HL-60/S4 (cell line): ENCODE measurements around the gene TMEM11.

Experiments
- in situ Hi-C: fragments of 300-500 bp; cut with MboI; formaldehyde crosslinking; loops from 2 replicates; pipeline ENCODE4 v1.14.3; 2022; ENCODE audit warnings: low sequenced_read_pairs

The TMEM11 gene

DNA sequence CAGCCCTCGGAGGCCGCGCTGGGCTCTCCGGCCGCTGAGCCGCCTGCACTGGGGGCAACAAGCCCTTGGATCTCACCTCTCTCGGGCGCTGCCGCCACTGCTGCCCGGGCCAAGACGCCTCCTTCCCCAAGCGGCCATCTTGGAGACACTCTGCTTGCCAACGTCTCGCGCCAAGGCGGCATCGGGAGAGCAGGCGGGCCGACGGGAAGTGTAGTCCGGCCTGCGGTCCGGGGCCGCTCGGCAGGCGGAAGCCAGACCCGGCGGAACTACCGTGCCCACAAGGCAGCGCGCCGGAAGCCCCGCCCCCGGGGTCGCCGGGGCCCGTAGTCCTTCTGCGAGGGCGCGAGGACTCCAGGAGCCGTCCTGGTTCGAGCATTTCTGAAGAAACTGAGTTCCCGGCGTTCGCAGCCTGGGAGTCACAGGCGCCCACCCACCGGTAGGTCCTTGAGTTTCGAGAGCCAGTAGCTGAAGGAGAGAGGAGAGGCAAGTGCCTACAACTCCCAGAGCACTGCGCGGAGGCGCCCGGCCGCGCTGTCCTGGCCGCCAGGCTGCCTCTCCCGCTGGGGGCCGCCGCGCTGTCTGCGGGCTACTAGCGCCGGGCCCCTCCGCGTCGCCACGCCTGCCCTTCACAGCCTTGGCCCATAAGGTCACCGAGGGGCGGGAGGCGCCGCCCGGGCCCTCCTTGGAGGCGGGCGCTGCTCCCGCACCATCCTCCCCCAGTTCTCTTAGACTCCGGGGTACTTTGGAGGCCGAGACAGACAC lies at the start of gene TMEM11:
Gene TMEM11 (minus strand): TSS at position 147 of the 762 bp plus-strand sequence. CDS start 9 bp downstream, at position 138.
- in situ Hi-C loops, result no loop called here

GRCh38 chr17:21263376-21263775 lies 49.4 kb upstream of the TMEM11 start:
- in situ Hi-C loops, result no loop called here

GRCh38 chr17:21262259-21262993 lies 48.5 kb upstream of the TMEM11 start:
- in situ Hi-C loops, result no loop called here

DNA sequence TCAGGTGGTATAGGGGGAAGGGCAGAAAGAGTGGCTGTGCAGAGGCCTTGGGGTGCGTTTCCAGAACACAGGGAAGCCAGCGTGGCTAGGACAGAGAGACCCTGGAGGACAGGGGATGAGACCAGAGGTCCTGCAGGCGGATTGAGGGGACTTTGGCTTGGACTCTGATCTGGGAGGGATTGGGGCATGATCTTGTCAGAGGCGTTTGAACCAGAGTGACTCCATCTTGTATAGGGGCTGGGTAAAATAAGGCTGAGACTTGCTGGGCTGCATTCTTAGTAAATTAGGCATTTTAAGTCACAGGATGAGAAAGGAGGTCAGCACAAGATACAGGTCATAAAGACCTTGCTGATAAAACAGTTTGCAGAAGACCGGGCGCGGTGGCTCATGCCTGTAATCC lies 44.6 kb upstream of the TMEM11 start:
- in situ Hi-C loops, result no loop called here

- in situ Hi-C loops, result no loop called here
These were observed 39.9 kb upstream of the TMEM11 start for GRCh38 chr17:21253646-21254441.

GRCh38 chr17:21252796-21253645 lies 39.1 kb upstream of the TMEM11 start, which contains the start of gene NATD1:
Gene NATD1, minus strand, starts transcription at chr17:21253410. Its CDS starts 146 bp downstream, at chr17:21253264.
- in situ Hi-C loops, result no loop called here

DNA sequence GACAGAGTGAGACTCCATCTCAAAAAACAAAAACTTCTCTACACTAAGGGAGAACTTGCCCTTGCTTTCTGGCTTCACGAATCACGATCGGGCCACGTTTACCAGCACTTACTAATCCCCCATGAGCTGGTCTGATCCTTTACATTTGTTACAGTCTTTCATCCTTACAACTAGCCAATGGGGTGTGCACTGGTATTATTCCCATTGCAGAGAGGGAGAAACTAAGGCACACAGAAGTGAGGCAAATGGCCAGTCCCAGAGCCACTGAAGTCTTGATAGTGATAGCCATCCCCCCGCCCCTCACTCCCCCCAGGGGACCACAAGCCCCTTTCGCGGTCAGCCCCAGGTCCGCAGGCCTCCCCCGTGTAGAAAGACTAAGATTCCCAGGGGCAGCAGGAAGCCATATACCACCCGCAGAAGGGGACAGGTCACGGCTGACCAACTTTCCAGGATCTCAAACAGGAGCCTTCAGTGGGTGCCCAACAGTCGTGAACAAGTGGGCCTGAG lies 38.4 kb upstream of the TMEM11 start:
- in situ Hi-C loops, result no loop called here

DNA sequence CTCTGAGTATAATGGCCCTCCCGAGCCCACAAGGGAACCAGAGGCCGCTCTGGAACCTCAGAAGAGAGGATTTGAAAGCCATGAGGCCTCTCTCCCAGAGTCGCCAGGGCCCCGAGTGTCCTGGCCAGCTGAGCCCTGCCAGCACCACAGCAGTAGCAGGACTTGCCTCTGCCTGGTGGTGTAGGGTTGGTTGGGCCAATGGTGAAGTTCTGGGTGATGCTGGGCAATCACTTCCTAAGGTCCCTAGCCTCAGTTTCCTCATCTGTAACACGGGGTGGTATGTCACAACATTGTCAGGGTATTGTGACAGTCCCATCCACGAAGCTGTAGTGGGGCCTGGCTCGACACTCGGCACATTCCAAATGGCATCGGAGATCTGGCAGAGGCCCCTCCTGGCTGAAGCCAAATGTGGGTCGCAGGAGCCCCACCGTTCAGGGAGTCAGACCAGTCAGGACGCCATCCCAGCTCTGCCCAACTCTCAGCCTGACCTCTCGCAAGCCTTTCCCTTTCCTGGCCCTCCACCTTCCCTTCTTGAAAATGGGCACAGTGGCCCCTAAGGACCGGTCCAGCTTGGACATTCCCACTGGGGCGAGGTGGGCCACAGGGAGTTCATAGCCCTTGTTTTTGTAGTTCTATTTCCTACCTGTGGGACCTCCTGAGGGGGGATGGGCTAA lies 37.5 kb upstream of the TMEM11 start:
- in situ Hi-C loops, result no loop called here

- in situ Hi-C loops, result no loop called here
These were observed 36.9 kb upstream of the TMEM11 start for GRCh38 chr17:21250854-21251253.

GRCh38 chr17:21249920-21250703 lies 36.2 kb upstream of the TMEM11 start:
- in situ Hi-C loops, result no loop called here

- in situ Hi-C loops, result no loop called here
These were observed 35.3 kb upstream of the TMEM11 start for GRCh38 chr17:21249086-21249795.

DNA sequence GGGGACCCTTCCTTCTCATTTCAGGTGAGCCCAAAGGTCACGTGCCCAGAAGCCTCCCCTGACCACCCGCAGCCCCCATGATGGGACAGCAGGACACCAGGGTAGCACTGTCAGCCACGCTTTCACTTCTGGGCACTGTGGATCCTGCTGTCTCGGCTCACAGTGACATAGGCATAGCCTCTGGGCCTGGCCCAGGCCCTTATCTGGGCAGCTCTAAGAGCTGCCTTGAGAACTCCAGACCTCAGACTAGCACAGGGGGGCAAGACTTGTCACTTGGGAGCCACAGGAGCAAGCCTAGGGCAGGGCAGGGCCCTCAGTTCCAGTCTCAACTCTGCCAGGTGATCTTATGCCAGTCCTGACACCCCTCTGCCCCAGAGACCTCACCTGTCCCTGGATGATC lies 34.5 kb upstream of the TMEM11 start:
- in situ Hi-C loops, result no loop called here

DNA sequence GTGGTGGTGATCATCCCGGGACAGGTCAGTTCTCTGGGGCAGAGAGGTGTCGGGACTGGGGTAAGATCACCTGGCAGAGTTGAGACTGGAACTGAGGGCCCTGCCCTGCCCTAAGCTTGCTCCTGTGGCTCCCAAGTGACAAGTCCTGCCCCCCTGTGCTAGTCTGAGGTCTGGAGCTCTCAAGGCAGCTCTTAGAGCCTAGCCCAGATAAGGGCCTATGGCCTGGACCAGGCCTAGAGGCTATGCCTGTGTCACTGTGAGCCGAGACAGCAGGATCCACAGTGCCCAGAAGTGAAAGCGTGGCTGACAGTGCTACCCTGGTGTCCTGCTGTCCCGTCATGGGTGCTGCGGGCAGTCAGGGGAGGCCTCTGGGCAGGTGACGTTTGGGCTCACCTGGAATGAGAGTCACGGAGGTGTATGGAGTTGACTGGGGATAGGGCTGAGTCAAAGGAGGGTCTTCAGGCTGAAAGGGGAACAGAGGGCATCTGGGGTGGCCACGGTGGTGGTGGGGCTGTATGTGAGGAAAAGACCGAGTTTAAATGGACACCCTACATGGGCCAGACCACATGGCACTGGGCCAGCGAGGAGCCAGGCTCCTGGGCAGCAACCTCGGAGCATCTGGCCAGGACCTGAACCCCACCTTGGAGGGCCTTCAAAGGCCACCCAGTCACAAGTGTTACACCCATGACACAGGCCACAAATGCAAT lies 33.7 kb upstream of the TMEM11 start:
- in situ Hi-C loops, result no loop called here

- in situ Hi-C loops, result no loop called here
These were observed 32.7 kb upstream of the TMEM11 start for GRCh38 chr17:21246698-21247097.

GRCh38 chr17:21245639-21246084 lies 31.7 kb upstream of the TMEM11 start:
- in situ Hi-C loops, result no loop called here

- in situ Hi-C loops, result no loop called here
These were observed 29.7 kb upstream of the TMEM11 start for GRCh38 chr17:21243516-21244303.
